ENCODE data around the gene PRUNE1.

DNA sequence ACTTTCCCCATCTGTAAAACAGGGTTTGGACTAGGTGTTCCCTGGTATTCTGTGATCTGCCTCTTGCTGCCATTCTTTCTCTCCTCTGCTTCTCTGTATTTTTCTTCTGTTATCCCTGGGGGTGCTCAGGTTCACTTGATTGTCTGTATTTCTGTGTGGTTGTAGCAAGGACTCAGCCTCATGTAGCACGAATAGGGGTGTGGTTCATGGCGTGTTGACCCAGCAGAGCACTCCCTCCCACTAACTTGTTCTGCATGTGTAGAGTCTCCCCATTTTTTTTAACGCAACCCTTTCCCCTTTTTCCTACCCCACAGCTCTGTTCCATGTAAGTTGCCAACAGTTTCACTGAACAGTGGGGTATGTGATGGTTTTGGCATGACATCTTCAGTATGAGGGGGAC lies 26.9 kb downstream of the PRUNE1 start:
- TF ChIP-seq, protein P1, sequence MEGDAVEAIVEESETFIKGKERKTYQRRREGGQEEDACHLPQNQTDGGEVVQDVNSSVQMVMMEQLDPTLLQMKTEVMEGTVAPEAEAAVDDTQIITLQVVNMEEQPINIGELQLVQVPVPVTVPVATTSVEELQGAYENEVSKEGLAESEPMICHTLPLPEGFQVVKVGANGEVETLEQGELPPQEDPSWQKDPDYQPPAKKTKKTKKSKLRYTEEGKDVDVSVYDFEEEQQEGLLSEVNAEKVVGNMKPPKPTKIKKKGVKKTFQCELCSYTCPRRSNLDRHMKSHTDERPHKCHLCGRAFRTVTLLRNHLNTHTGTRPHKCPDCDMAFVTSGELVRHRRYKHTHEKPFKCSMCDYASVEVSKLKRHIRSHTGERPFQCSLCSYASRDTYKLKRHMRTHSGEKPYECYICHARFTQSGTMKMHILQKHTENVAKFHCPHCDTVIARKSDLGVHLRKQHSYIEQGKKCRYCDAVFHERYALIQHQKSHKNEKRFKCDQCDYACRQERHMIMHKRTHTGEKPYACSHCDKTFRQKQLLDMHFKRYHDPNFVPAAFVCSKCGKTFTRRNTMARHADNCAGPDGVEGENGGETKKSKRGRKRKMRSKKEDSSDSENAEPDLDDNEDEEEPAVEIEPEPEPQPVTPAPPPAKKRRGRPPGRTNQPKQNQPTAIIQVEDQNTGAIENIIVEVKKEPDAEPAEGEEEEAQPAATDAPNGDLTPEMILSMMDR (conservative IDR thresholded peaks at IDR 0.05), result no peak
- TF ChIP-seq EZH2 (IDR thresholded peaks at IDR 0.05; ENCODE audit: low read depth), result no peak
